Activated naive CD4-positive, alpha-beta T cell treated with anti-CD3 and anti-CD28 coated beads, Interleukin-2, amount 50 U/mL, for 16 hours (primary cell): ENCODE data around the gene PTBP3.
A peak's percentile ranks its signal among the peaks of the same experiment; 100 is the strongest.
"Not testable (repeated sequence)": the region's sequence is repeated elsewhere in the genome, so short reads cannot be mapped to it uniquely, and the experiment has no call there.

ENCODE experiments used
- DNase-seq: peaks from one replicate; pipeline ENCODE4 v3.0.0-alpha.2; 2020

Gene PTBP3, protein sequence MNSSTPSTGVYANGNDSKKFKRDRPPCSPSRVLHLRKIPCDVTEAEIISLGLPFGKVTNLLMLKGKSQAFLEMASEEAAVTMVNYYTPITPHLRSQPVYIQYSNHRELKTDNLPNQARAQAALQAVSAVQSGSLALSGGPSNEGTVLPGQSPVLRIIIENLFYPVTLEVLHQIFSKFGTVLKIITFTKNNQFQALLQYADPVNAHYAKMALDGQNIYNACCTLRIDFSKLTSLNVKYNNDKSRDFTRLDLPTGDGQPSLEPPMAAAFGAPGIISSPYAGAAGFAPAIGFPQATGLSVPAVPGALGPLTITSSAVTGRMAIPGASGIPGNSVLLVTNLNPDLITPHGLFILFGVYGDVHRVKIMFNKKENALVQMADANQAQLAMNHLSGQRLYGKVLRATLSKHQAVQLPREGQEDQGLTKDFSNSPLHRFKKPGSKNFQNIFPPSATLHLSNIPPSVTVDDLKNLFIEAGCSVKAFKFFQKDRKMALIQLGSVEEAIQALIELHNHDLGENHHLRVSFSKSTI

DNA sequence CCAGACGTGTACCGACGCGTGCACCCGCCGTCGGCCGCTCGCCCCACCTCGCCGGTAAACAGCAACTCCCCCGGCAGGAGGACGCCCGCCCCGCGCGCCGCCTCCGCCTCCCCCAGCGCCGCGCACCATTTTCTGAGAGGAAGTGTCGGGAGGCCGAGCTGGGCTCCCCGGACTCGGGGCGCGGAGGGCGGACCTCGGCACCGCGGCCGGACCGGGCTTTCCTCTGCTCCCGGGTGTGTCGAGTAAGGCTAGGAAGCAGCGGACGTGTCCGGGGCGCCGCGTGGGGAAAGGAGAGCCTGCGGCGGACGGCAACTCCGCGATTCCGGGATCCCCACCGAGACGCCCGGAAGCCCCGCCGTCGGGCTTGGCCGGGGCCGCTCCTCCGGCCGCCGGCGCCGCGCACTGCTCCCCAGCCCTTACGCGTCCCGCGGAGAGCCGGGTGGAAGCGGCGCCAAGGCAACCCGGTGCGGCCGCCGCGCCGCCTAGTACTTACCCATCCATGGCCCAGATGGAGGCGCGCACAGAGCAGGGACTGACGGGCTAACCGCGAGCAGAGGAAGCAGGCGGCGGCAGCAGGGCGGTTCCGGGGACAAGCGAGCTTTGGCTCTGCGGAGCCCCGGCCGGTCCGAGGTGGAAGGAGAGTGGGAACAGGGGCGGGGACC lies at the start of gene PTBP3:
PTBP3 (minus strand) TSS at position 643 of the 662 bp plus-strand sequence. CDS start 35,754 bp downstream, outside the sequence.
- DNase-seq = peak; percentile 79

DNA sequence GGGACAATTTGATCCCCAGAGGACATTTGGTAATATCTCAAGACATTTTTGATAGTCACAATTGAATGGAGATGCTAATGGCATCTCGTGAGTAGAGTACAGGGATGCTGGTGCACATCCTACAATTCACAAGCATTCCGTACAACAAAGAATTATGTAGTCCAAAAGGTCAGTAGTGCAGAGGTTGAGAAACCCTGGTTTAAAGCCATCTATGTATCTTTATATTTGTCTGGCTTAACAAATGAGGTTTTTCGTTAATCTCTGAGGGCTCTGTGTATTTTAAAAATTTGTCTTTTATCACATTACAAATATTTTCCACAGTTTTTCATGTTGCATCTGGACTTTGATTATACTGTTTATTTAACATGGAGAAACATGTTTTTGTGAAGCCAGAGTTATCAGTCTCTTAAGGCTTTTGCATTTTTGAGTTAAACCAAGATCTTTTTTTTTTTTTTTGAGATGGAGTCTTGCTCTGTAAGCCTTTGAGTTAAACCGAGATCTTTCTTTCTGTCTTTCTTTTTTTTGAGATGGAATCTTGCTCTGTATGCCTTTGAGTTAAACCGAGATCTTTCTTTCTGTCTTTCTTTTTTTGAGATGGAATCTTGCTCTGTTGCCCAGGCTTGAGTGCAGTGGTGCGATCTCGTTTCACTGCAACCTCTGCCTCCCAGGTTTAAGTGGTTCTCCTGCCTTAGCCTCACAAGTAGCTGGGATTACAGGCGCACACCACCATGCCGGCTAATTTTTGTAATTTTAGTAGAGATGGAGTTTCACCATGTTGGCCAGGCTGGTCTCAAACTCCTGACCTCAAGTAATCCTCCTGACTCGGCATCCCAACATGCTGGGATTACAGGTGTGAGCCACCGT lies 49.3 kb upstream of the PTBP3 start:
- no peak for DNase-seq

DNA sequence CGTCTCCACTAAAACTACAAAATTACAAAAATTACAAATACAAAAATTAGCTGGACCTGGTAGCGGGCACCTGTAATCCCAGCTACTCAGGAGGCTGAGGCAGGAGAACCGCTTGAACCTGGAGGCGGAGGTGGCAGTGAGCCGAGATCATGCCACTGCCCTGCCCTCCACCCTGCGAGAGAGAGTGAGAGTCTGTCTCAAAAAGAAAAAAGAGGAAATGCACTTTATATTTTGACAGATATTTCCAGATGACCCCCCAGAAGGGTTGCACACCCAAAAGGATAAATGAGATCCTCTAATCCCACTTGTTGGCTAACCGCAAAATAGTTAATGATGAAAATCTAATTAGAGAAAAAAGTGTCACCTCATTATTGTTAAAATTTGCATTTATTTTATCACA lies 48.6 kb upstream of the PTBP3 start:
- no peak for DNase-seq

DNA sequence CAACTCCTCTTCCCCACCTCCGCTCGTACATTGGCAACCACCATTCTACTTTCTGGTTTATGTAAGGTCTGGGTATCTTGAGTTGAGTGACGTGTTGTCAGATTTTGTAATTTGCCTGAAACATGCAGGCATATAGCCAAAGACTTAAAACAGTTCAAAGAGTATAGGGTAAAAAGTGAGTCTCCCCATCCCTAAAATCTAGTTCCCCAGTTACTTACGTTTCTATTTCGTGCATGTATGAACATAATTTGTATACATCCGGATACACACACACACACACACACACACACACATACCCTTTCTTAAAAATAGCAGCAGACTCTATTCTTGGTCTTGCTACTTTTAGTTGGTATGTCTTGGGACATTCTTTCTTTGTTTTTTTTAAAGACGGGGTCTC lies 47.4 kb upstream of the PTBP3 start:
- DNase-seq = no peak

DNA sequence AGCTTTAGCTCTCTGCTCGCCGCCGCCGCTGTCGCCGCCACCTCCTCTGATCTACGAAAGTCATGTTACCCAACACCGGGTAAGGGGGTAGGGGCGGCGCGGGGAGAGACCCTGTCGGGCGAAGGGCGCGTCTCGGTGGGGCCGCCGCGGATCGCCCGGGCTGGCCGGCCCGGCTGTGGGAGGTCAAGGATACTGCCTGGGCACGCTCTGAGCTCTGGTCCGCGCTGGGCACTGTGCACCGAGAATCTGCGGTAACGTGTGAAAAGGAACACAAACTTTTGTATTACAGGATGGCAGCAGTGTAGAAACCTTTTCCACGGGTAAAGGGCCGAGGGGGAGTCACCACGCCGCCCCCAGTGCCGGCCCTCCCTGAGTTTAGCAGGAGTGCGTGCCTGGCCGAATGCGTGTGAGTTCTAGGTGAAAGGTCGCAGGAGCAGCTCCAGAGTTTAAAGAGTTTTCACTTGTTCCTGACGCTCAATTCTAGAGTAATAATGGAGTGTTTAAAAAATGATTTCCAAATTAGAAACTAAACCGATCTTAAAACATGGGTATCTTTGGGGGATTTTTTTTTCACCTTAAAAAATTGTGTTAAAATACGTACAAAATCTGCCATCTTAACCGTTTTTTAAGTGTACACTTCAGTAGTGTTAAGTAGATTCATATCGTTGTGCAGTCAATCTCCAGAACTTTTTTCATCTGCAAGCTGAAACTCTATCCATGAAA lies 46.8 kb upstream of the PTBP3 start, which contains the start of gene HSDL2:
HSDL2 (plus strand) TSS at position 7 of the 723 bp plus-strand sequence; CDS start at position 63, 56 bp downstream.
- peak; percentile 21 for DNase-seq

DNA sequence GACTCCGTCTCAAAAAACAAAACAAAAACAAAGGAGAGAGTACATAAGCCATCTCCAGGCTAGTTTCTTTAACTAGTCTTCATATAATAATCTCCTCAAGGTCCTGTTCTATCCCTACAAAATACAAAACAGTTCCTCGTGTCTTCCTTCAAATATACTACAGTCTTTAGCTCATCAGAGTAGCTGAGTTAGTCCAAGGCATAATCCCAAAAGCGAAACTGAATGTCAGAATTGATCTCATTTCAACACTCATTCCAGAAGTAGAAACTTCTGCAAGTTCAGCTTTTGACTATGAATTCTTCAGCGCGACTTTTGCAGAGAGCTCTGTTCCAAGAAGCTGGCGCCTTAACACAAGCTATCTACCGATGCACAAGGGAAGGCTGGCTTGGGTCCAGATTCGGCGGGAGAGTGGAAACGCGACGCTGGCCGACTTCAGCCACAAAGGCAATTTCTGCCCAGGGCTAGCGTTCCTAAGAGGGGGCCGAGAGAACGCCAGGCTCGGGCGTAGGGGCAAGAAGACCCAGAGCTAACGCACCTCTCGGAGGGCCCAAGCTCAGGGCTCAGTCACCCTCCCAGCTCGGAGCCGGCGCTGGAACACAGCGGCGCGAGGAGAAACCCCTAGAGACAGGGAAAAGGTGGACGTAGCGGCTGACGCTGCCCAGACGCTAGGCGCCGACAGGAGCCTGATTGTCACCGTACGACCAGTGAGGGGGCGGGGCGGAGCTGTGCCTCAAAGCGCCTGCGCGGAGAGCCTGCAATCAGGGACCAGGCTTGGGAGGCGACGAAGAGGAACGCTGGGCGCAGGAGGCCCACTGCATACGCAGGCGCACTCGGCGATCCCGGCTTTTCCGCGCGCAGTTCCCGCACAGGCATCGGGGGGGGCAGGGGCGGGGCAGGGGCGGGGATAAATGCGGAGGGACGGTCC lies 46.0 kb upstream of the PTBP3 start:
- DNase-seq = peak; percentile 97

DNA sequence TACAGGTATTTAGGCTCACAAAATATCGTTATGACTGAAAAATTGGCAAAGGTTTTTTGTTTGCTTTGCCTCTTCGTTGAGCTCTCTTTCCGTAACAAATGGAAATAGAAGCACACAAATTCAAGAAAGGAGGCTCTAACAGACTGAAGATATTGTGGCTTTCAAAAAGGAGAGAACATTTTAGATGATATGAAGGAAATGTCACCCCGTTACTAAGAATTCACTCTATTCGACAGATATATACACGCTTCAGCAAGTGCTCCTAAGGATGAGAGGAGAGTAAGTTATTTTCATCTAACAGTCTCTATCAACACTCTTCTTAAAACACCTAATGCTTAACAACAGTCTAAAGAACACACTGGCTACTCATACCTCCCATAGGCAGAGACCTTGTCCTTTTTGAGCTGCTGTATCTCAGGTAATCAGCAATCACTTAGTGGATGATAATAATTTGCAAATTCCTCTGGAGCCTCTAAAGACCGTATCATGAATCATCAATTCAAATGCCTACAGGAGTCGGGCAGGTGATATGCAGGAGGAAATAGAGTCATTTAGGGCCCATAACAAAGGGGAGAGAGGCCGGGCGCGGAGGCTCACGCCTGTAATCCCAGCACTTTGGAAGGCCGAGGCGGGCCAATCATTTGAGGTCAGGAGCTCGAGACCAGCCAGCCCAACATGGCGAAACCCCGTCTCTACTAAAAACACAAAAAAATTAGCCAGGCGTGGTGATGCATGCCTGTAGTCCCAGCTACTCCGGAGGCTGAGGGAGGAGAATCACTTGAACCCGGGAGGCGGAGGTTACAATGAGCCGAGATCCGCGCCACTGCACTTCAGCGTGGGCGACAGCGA lies 45.1 kb upstream of the PTBP3 start:
- DNase-seq = peak; percentile 29

DNA sequence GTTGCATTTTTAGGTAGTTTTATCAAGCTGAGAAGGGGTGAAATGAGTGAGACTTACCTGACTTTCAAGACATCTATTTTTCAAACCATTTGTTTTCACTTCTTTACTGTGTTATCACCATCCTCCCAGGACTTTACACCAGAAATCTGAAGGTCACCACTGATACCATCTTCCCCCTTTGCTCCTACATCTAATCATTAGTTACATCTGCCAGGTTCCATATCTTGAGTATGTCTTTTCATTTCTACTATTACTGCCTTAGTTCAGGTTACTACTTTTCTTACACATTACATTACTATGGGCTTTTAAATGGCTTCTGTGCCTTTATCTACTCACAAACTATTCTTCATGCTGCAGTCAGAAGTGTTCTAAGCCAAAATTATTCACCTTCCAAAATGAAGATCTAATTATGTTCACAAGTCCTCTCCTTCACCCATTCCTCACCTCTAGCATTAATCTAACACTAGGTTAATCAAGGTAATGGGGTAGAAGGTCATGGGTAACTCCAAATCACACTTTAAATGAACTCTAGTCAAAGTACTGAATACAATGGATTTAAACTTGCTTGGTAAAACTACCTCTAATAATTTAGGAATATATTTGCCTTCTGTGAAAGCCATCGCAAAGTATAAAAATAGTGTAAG lies 44.4 kb upstream of the PTBP3 start:
- DNase-seq = no peak

- DNase-seq = no peak
These were observed 43.7 kb upstream of the PTBP3 start for GRCh38 chr9:112377087-112377486.

GRCh38 chr9:112375361-112375760 lies 41.9 kb upstream of the PTBP3 start:
- DNase-seq = no peak

GRCh38 chr9:112374232-112374631 lies 40.8 kb upstream of the PTBP3 start:
- DNase-seq = not testable (repeated sequence)

DNA sequence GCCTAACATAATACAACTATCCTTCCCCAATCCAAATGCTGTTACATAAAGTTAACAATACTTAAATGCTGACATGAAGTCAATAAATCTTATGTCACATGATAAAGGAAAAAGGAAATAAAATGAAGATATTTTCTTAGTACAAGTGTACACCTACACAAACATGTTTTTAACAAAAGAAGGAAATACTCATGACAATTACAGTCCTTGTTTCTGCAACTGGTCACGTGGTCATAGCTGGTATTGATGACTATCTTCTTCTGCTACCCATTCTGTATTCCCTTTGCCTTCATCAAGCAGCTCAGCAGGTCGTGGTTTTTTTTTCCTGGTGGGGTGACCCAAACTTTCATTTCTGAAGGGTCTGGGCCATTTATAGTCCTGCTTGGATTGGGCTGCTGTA lies 40.2 kb upstream of the PTBP3 start:
- not testable (repeated sequence) for DNase-seq

GRCh38 chr9:112371060-112371459 lies 37.6 kb upstream of the PTBP3 start:
- DNase-seq = no peak

GRCh38 chr9:112369817-112370216 lies 36.4 kb upstream of the PTBP3 start:
- DNase-seq = no peak

DNA sequence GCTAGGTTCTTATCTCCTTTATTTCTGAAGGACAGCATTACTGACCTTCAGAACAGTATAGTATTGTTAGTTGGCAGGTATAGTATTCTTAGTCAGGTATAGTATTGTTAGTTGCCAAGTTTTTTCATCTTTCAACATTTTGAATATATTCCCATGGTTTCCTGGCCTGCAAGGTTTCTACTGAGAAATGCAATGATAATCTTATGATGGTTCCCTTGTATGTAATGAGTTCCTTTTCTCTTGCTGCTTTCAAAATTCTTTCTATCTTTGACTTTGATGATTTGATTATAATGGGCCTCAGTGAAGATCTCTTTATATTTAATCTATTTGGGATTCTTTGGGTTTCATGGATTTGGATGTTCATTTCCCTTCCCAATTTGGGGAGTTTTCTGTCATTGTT lies 34.0 kb upstream of the PTBP3 start:
- DNase-seq = no peak

DNA sequence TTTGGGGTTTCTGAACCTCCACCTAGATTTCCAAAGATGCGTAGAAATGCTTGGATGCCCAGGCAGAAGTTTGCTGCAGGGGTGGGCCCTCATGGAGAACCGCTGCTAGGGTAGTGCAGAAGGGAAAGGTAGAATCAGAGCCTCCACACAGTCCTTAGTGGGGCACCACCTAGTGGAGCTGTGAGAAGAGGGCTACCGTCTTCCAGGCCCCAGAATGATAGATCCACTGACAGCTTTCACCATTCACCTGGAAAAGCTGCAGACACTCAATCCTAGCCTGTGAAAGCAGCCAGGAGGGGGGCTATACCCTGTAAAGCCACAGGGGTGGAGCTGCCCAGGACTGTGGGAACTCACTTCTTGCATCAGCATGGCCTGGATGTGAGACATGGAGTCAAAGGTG lies 33.2 kb upstream of the PTBP3 start:
- no peak for DNase-seq

DNA sequence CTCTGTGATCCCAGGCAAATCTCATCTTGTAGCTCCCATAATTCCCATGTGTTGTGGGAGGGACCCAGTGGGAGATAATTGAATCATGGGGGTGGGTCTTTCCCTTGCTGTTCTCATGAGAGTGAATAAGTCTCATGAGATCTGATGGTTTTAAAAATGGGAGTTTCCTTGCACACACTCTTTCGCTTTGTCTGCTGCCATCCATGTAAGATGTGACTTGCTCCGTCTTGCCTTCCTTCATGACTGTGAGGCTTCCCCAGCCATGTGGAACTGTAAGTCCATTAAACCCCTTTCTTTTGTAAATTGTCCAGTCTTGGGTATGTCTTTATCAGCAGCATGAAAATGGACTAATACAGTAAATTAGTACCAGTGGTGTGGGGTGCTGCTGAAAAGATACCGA lies 31.8 kb upstream of the PTBP3 start:
- DNase-seq = not testable (repeated sequence)

GRCh38 chr9:112364761-112365160 lies 31.3 kb upstream of the PTBP3 start:
- DNase-seq = no peak

DNA sequence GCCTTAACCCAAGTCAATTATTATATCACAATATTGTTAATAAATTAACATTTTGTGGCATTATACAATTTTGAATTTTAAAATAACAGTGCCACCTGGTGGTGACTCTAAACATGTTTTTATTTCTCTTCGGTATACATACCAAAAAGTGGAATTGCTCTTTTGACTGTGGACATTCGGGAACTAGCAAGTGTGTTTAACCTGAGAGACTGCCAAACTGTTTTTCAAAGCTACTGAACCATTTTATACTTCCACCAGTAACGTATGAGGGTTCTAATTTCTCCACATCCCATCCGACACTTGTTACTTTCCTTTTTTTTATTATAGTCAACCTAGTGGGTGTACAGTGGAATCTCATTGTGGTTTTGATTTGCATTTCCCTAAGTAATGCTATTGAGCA lies 28.2 kb upstream of the PTBP3 start:
- DNase-seq = no peak
